22Rv1 (cell line): ENCODE measurements around the gene CASK.
A peak's percentile ranks its signal among the peaks of the same experiment; 100 is the strongest.

Experiments used
- H3K27ac ChIP-seq: fragments of 450-650 bp; 2 replicates; pipeline ENCODE4 v1.5.1; 2017
- ZFX ChIP-seq: fragments of 450-650 bp; IDR thresholded peaks from 2 replicates; pipeline ENCODE4 v1.6.1; 2017; ENCODE audit warnings: antibody characterized with exemption, borderline replicate concordance
- TF ChIP-seq, protein P1 (sequence below): fragments of 450-650 bp; IDR thresholded peaks from 2 replicates; pipeline ENCODE4 v1.5.1; 2017; ENCODE audit warnings: mild to moderate bottlenecking

The CASK gene, protein sequence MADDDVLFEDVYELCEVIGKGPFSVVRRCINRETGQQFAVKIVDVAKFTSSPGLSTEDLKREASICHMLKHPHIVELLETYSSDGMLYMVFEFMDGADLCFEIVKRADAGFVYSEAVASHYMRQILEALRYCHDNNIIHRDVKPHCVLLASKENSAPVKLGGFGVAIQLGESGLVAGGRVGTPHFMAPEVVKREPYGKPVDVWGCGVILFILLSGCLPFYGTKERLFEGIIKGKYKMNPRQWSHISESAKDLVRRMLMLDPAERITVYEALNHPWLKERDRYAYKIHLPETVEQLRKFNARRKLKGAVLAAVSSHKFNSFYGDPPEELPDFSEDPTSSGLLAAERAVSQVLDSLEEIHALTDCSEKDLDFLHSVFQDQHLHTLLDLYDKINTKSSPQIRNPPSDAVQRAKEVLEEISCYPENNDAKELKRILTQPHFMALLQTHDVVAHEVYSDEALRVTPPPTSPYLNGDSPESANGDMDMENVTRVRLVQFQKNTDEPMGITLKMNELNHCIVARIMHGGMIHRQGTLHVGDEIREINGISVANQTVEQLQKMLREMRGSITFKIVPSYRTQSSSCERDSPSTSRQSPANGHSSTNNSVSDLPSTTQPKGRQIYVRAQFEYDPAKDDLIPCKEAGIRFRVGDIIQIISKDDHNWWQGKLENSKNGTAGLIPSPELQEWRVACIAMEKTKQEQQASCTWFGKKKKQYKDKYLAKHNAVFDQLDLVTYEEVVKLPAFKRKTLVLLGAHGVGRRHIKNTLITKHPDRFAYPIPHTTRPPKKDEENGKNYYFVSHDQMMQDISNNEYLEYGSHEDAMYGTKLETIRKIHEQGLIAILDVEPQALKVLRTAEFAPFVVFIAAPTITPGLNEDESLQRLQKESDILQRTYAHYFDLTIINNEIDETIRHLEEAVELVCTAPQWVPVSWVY

DNA sequence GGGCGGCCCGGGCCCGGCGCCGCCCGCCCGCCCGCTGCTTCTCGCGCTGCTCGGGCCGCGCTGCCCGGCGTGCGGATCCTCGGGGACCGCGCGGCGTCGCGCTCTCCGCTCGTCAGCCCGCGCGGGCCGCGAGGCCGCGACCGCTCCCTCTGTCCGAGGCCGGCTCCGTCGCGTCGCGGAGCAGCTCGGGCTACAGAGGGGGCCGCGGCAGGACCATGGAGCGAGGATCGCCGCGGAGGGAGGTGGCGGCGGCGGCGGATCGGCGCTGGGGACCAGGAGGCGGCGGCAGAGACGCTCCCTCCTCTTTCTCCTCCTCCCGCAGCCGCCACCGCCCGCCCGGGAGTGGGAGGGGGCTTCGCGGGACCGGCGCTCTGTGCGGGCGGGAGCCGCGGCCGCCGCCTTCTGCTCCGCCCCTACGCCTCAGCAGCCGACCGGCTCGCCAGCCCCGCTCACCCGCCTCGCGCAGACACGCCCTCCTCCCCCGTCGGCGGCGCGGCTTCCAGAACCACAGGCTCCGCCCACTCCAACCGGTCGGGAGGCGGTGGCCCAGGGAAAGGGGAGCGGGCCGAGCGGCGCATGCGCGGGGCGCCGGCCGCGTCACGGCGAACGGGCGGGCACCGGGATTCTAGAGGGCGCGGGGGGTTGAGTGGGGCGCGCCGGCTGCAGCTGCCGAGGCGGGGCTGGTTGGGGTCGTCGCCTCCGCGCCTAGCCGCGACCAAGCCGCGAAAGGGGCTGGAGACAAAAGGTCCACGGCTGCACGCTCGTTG, at the start of gene CASK:
CASK (minus strand) TSS at position 344 of the 767 bp plus-strand sequence. CDS start 566 bp downstream, outside the sequence.
- TF ChIP-seq ZFX: no peak
- TF ChIP-seq, protein P1, sequence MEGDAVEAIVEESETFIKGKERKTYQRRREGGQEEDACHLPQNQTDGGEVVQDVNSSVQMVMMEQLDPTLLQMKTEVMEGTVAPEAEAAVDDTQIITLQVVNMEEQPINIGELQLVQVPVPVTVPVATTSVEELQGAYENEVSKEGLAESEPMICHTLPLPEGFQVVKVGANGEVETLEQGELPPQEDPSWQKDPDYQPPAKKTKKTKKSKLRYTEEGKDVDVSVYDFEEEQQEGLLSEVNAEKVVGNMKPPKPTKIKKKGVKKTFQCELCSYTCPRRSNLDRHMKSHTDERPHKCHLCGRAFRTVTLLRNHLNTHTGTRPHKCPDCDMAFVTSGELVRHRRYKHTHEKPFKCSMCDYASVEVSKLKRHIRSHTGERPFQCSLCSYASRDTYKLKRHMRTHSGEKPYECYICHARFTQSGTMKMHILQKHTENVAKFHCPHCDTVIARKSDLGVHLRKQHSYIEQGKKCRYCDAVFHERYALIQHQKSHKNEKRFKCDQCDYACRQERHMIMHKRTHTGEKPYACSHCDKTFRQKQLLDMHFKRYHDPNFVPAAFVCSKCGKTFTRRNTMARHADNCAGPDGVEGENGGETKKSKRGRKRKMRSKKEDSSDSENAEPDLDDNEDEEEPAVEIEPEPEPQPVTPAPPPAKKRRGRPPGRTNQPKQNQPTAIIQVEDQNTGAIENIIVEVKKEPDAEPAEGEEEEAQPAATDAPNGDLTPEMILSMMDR: no peak
- H3K27ac ChIP-seq: peak within 1 kb of the TSS; percentile 68

DNA sequence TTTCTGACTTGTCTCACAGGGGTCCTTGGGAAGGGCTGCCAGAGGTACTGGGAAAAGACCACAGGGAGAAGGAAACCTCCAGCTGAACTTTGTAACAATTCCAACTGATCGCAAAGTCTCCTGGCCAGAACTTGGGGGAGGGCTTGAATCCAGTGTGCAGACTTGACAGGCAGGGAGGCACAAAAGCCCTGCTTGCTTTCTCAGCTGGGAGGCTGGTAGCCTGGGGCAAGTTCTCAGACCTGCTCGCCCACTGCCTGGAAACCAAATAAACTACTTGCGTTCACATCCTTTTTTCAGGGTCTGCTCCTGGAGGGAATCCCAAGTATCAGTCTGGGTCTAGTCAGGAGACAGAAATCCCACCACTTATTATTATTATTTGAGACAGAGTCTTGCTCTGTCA, 48.0 kb upstream of the CASK start:
- no peak for TF ChIP-seq ZFX

DNA sequence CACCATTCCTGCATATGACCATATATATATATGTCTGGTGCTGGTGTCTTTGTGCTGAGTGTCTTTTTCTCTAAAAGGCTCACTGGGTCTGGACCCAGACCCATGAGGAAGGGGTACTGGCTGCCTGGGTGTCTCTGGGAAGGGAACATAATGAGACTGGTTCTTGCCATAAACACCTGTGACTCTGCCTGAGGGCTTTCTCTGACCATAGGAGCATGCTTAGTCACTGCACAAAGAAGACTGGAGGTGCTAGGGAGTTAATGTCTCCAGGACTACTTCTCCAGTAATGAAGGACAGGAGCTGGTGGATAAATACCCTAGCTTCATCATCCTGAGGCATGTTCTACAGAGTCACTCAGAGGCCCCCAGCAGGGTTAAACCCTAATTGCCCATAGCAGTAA, 47.1 kb upstream of the CASK start:
- no peak for TF ChIP-seq ZFX
- TF ChIP-seq, protein P1: no peak
- H3K27ac ChIP-seq: no peak overlapping the region

More for the DNA sequence above, 48.0 kb upstream of the CASK start:
- H3K27ac ChIP-seq: no peak overlapping the region

DNA sequence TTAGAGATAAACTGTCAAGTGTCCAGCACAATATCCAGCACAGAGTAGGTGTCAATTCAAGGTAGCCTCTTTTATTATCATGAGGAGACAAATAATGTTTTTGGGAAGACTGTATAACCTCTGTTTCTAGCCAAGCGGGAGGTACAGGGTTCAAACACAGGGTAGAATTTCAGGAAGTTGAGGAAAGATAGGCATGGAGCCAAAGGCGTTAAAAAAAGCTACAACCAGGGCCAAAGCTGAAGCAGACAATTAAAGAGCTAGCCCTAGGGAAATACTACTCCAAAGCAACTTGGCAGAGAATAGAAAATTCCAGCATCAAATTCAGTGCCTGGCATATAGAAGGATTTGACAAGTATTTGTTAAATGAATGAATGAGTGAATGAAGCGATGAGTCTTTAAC, 40.0 kb upstream of the CASK start:
- no peak overlapping the region for H3K27ac ChIP-seq
- TF ChIP-seq, protein P1: no peak
- no peak for TF ChIP-seq ZFX

DNA sequence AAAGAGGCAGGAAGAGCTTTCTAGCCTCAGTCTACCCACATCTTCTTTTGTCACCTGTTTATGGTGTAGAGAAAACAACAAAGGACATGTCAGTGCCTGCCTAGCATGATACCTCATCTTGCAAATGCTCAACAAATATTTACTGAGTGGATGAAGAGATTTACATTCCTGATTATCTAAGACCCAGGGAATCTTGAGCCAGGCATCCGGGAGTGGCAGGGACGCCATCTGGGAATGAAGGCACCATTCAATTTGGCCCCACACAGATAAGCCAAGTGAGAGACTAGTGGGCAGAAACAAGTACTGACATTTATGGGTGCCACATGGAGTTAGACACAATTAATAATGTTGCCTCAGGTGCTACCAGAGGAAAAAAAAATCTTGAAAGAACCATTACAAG, 36.8 kb upstream of the CASK start:
- TF ChIP-seq, protein P1: no peak
- no peak for TF ChIP-seq ZFX
- H3K27ac ChIP-seq: no peak overlapping the region

DNA sequence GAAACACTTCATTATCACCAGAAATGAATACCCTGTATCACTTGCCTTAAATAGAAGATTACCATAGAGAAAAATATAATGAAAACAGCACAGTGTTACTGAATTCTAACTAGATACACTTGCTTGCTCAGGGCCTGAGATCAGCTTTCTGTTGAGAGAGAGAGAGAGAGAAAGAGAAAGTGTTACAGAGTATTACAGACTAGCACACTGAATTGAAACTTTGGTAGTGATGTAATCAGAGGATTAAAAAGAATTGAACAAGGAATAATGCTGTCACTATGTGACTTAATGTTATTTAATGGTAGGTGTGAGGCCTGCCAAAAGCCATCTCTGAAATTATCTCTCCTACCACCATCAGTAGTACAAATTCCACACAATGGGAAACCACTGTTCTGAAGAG, 35.5 kb upstream of the CASK start:
- no peak overlapping the region for H3K27ac ChIP-seq
- no peak for TF ChIP-seq ZFX
- TF ChIP-seq, protein P1: no peak

DNA sequence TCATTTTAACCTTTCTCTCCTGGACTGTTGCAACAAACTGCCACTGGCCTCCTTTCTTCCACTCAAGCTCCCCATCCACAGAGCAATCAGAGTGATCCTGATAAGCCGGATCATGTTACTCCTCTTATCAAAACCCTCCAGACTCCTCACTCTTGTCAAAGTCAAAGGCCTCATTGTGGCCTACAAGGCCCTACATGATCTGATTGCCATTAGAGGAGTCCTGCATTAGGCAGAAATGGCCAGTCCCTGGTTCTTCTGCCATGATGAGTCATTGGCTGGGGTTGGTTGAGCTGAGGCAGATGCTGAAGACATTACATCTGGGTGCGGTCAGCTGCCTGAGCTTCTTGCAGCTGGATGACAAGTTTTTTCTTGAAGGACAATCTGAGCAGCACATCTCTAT, 32.7 kb upstream of the CASK start:
- TF ChIP-seq, protein P1: no peak
- no peak for TF ChIP-seq ZFX
- H3K27ac ChIP-seq: no peak overlapping the region
